ENCODE data around the gene TUBB4B.

Gene TUBB4B

DNA sequence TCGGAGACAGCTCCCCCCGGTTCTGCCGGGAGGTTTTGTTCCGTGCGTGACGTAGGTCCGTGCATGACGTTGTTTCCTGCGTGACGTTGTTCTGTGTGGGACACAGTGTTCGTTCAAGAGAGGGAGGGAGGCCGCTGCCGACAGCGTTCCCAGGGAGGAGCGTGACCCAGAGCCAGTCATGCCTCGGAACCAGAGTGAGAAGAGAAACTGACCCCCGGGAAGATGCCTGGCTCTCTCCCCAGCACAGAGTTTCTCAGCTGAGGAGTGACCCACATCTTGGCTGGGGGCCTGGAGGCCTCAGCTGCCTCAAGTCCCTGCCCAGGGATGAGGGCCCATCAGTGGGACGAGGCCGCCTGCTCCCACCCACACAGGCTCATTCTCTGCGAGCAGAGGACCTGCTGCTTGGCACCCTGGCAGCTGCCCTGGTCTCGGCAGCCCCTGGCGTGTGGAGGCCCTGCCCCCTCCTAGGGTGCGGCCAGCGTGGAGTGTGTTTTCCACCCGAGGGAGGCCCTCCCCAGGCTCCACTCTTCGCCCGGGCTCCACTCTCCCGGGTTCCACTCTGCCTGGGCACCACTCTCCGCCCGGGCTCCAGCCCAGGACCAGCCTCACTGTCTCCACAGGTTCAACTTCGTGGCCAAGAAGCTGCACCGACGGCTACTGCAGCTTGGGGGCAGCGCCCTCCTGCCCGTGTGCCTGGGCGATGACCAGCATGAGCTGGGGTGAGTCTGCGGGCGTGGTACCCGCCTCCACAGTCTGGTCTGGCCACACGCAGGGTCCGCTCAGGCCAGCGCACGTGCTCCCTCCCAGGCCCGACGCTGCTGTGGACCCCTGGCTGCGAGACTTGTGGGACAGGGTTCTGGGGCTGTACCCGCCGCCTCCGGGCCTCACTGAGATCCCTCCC is 27.7 kb upstream of the TUBB4B start:
- DNase-seq (no peak), ATAC-seq (ENCODE audit: insufficient read depth, low read depth) (no peak)
- no peak overlapping the region for H3K27ac ChIP-seq (ENCODE audit: low read length)
- H3K9ac ChIP-seq (ENCODE audit: low read depth, low read length) = no peak overlapping the region
- H3K9me3 ChIP-seq (ENCODE audit: insufficient read depth, low read length, severe bottlenecking) = no peaks in the 10 kb centered on the region
- H2AFZ ChIP-seq (ENCODE audit: low read depth, low read length) = no peak overlapping the region
- H3K79me2 ChIP-seq (ENCODE audit: insufficient read depth, low read length) = no peaks in the 10 kb centered on the region
- H4K20me1 ChIP-seq (ENCODE audit: insufficient read depth, low read length) = peaks cover 3% of the 10 kb centered on the region; the same call in 1 of the 2 replicates
- no peaks in the 10 kb centered on the region for H3K4me1 ChIP-seq (ENCODE audit: insufficient read depth, low read length)
- no peaks in the 10 kb centered on the region for H3K27me3 ChIP-seq (ENCODE audit: insufficient read depth, low read length, poor library complexity)
- H3K4me3 ChIP-seq (ENCODE audit: low read depth in 1 of 2, low read length in 2 of 2) = no peak overlapping the region
- TF ChIP-seq EZH2 (IDR thresholded peaks at IDR 0.05; ENCODE audit: borderline replicate concordance, low read depth, low read length, severe bottlenecking) = no peak
- TF ChIP-seq, protein P1, sequence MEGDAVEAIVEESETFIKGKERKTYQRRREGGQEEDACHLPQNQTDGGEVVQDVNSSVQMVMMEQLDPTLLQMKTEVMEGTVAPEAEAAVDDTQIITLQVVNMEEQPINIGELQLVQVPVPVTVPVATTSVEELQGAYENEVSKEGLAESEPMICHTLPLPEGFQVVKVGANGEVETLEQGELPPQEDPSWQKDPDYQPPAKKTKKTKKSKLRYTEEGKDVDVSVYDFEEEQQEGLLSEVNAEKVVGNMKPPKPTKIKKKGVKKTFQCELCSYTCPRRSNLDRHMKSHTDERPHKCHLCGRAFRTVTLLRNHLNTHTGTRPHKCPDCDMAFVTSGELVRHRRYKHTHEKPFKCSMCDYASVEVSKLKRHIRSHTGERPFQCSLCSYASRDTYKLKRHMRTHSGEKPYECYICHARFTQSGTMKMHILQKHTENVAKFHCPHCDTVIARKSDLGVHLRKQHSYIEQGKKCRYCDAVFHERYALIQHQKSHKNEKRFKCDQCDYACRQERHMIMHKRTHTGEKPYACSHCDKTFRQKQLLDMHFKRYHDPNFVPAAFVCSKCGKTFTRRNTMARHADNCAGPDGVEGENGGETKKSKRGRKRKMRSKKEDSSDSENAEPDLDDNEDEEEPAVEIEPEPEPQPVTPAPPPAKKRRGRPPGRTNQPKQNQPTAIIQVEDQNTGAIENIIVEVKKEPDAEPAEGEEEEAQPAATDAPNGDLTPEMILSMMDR (IDR thresholded peaks at IDR 0.05; ENCODE audit: borderline replicate concordance, extremely low read depth, low read length, poor library complexity, severe bottlenecking) = peak; percentile 22
- H3K36me3 ChIP-seq (ENCODE audit: insufficient read depth, low read length) = peaks cover 36% of the 10 kb centered on the region
- no peak overlapping the region for H3K4me2 ChIP-seq (ENCODE audit: insufficient read depth, low read length)

DNA sequence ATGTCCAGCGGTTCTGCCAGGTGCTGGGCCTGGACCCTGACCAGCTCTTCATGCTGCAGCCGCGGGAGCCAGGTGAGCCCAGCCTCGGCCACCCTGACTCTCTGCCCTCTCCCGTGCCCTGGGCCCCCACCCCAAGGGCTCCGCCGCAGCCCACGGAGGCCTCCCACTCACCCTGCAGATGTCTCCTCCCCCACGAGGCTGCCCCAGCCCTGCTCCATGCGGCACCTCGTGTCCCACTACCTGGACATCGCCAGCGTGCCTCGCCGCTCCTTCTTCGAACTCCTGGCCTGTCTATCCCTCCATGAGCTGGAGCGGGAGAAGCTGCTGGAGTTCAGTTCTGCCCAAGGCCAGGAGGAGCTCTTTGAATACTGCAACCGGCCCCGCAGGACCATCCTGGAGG is 26.5 kb upstream of the TUBB4B start:
- Histone ChIP-seq H3K27me3 (ENCODE audit: insufficient read depth, low read length, poor library complexity) (no peaks in the 10 kb centered on the region), H3K4me3 (ENCODE audit: low read depth in 1 of 2, low read length in 2 of 2) (no peak overlapping the region), H3K79me2 (ENCODE audit: insufficient read depth, low read length) (no peaks in the 10 kb centered on the region), H2AFZ (ENCODE audit: low read depth, low read length) (no peak overlapping the region), H3K9me3 (ENCODE audit: insufficient read depth, low read length, severe bottlenecking) (no peaks in the 10 kb centered on the region), H4K20me1 (ENCODE audit: insufficient read depth, low read length) (peaks cover 3% of the 10 kb centered on the region; the same call in 1 of the 2 replicates), H3K9ac (ENCODE audit: low read depth, low read length) (no peak overlapping the region), H3K4me1 (ENCODE audit: insufficient read depth, low read length) (no peaks in the 10 kb centered on the region), H3K36me3 (ENCODE audit: insufficient read depth, low read length) (peaks cover 28% of the 10 kb centered on the region), H3K4me2 (ENCODE audit: insufficient read depth, low read length) (no peak overlapping the region), H3K27ac (ENCODE audit: low read length) (no peak overlapping the region)
- no peak for ATAC-seq (ENCODE audit: insufficient read depth, low read depth)
- TF ChIP-seq EZH2 (IDR thresholded peaks at IDR 0.05; ENCODE audit: borderline replicate concordance, low read depth, low read length, severe bottlenecking) = no peak
- TF ChIP-seq, protein P1 (IDR thresholded peaks at IDR 0.05; ENCODE audit: borderline replicate concordance, extremely low read depth, low read length, poor library complexity, severe bottlenecking) = no peak
- DNase-seq = no peak

DNA sequence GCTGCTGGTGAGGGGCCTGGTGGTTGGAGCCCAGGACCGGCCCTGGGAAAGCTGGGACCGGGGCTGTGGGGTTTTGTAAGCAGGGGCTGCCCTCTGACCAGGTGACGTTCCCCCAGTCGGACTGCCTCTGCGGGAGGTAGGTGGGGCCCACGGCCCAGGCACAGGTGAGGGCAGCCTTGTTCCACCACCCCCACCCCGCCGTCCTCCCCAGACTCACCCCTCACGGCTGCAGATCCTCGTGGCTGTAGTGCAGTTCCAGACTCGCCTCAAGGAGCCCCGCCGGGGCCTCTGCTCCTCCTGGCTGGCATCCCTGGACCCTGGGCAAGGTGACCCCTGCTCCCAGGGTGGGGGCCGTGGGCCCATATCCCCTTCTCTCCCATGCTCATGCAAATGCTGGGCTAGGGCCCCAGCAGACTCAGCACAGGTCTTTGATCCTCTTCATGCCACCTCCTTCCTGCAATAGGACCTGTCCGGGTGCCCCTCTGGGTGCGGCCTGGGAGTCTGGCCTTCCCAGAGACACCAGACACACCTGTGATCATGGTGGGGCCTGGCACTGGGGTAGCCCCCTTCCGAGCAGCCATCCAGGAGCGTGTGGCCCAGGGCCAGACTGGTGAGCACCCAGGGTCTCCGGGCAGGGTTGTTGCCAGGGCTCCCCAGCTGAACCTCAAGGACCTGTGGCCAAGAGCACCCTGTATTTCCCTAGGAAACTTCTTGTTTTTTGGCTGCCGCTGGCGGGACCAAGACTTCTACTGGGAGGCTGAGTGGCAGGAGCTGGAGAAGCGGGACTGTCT is 25.7 kb upstream of the TUBB4B start:
- no peak overlapping the region for H3K9ac ChIP-seq (ENCODE audit: low read depth, low read length)
- H3K36me3 ChIP-seq (ENCODE audit: insufficient read depth, low read length) = peaks cover 28% of the 10 kb centered on the region

More for the DNA sequence above, 25.7 kb upstream of the TUBB4B start:
- no peaks in the 10 kb centered on the region for H3K9me3 ChIP-seq (ENCODE audit: insufficient read depth, low read length, severe bottlenecking)
- no peak overlapping the region for H3K27ac ChIP-seq (ENCODE audit: low read length)
- no peak overlapping the region for H3K4me2 ChIP-seq (ENCODE audit: insufficient read depth, low read length)
- H3K4me1 ChIP-seq (ENCODE audit: insufficient read depth, low read length) = no peaks in the 10 kb centered on the region
- no peak for ATAC-seq (ENCODE audit: insufficient read depth, low read depth)
- H4K20me1 ChIP-seq (ENCODE audit: insufficient read depth, low read length) = peaks cover 3% of the 10 kb centered on the region; the same call in 1 of the 2 replicates
- DNase-seq = no peak
- no peak overlapping the region for H3K4me3 ChIP-seq (ENCODE audit: low read depth in 1 of 2, low read length in 2 of 2)
- no peaks in the 10 kb centered on the region for H3K79me2 ChIP-seq (ENCODE audit: insufficient read depth, low read length)
- no peak overlapping the region for H2AFZ ChIP-seq (ENCODE audit: low read depth, low read length)
- H3K27me3 ChIP-seq (ENCODE audit: insufficient read depth, low read length, poor library complexity) = no peaks in the 10 kb centered on the region
- TF ChIP-seq, protein P1 (IDR thresholded peaks at IDR 0.05; ENCODE audit: borderline replicate concordance, extremely low read depth, low read length, poor library complexity, severe bottlenecking) = no peak
- TF ChIP-seq EZH2 (IDR thresholded peaks at IDR 0.05; ENCODE audit: borderline replicate concordance, low read depth, low read length, severe bottlenecking) = no peak

Measured in DND-41 (cell line).